Stomach (tissue), 4 donors: Measurements from ENCODE around the gene KCTD10.

Experiments used
- POLR2AphosphoS5 ChIP-seq, 3 donors: sonication (generic); formaldehyde crosslinking; IDR thresholded peaks; one replicate each; pipeline ENCODE4 v1.6.1; 2016; ENCODE audit warnings: antibody characterized with exemption in 3 of 3
- TF ChIP-seq, protein P1 (sequence below), 7 experiments: fragments of 450-650 bp in 4 of 7; fragments of 200-600 bp in 3 of 7; sonication (generic) in 3 of 7; IDR thresholded peaks; one replicate each; pipeline ENCODE4 v1.5.1; 2016 to 2019; ENCODE audit warnings: antibody characterized with exemption in 7 of 7, control low read depth in 2 of 7, mild to moderate bottlenecking in 1 of 7

DNA sequence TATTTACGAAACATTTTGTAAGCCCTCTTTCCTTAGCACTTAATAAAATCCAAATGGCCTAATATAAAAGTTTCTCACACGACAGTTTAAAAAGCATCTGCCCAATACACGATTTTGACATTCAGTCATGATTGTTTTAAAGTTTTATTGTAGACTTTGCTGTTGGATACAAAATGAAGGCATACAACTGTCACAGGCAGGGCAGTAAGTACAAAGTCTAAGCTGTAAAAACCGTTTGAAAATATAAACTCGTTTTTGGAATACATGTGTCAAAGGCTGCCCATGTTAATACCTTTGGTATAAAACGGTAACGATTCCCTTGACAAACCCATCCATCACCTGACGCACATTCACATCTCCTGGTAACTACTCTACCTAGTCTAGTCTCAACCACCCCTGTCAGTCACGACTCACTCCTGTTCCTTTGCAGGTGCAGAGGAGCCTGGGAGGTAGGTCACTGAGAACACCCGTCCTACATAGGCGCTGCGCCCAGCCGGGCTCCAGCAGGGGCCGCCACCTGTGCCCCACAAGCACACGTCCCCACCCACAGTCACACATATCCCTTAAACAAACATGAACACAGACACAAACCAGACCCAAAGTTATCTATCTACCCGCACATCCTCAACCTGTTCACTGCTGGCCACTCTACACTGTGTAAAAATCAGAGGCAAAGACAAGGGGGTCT is 27.1 kb downstream of the KCTD10 start:
- no peak for TF ChIP-seq POLR2AphosphoS5 (IDR thresholded peaks at IDR 0.05)
- TF ChIP-seq, protein P1, sequence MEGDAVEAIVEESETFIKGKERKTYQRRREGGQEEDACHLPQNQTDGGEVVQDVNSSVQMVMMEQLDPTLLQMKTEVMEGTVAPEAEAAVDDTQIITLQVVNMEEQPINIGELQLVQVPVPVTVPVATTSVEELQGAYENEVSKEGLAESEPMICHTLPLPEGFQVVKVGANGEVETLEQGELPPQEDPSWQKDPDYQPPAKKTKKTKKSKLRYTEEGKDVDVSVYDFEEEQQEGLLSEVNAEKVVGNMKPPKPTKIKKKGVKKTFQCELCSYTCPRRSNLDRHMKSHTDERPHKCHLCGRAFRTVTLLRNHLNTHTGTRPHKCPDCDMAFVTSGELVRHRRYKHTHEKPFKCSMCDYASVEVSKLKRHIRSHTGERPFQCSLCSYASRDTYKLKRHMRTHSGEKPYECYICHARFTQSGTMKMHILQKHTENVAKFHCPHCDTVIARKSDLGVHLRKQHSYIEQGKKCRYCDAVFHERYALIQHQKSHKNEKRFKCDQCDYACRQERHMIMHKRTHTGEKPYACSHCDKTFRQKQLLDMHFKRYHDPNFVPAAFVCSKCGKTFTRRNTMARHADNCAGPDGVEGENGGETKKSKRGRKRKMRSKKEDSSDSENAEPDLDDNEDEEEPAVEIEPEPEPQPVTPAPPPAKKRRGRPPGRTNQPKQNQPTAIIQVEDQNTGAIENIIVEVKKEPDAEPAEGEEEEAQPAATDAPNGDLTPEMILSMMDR (IDR thresholded peaks at IDR 0.05) = no peak
